ENCODE data around the gene HSF2. TPM values are rescaled to one million over a fixed set of nuclear protein-coding genes. Genes with fewer than 3 reads are reported as not detected.

The HSF2 gene
- total and polyA plus RNA-seq, 10 of the 15 experiments (the other 5 are each of a cell fraction or from before 2014, with no cell fraction given) = 9.5 to 38.3 (median 16.8) TPM

DNA sequence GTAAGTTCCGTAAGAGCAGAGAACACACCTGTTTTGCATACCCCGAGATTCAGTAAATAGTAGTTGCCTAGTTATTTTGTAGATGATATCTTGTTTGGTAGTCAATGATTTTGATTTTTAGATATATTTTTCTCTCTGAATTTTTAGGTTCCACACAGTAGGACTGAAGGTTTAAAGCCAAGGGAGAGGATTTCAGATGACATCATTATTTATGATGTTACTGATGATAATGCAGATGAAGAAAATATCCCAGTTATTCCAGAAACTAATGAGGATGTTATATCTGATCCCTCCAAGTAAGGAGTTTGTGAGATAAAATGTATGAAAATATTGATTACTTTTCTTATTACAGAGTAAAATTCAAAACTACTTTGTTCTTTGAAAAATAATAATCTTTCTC is 22.6 kb downstream of the HSF2 start:
- no peaks in the 10 kb centered on the region for H4K20me1 ChIP-seq (ENCODE audit: control insufficient read depth, insufficient read depth)
- in situ Hi-C loops (cut with MboI) = no loop called here
- H3K36me3 ChIP-seq (ENCODE audit: control insufficient read depth in 2 of 2, insufficient read depth in 2 of 2, low read length in 1 of 2) = peaks cover 0 to 3% of the 10 kb centered on the region in 2 experiments; a peak in 1 of 4 replicates
- H3K4me2 ChIP-seq (ENCODE audit: control insufficient read depth, insufficient read depth) = no peak overlapping the region
- ChIA-PET CTCF (interaction anchor here (1.0 kb wide), 1 partner anchor 70 kb away, joined by 3 read pairs; no protein-coding TSS in a partner anchor), SMC1A (ENCODE audit: uncharacterized antibody, unreplicated experiment) (interaction anchor here (2.1 kb wide), 1 partner anchor 9 kb away, joined by 6 read pairs; no protein-coding TSS in a partner anchor), RAD21 (ENCODE audit: unreplicated experiment) (no interaction called here), POLR2A (no interaction called here)
- WGBS (ENCODE audit: insufficient coverage, insufficient replicate concordance, low lambda C conversion rate, missing lambda C conversion rate) = 94% methylated on average over 2 of the region's 2 CpGs
- H3K27me3 ChIP-seq (replicated peaks in 1 of 2; ENCODE audit: control insufficient read depth in 2 of 2, insufficient read depth in 2 of 2, low read length in 1 of 2) = no peaks in the 10 kb centered on the region
- H3K79me2 ChIP-seq (ENCODE audit: control insufficient read depth, insufficient read depth, low read length) = no peaks in the 10 kb centered on the region
- FAIRE-seq (peak; percentile 49), ATAC-seq (no peak), DNase-seq (ENCODE audit: low read depth, low spot score) (no peak)
- 0 out of 2 replicates have a peak, but pooled peaks cover 3% of the 10 kb centered on the region for H3K4me1 ChIP-seq (ENCODE audit: control insufficient read depth, insufficient read depth, low read length)
- BruUV-seq (replicated peaks) = no TSS peak
- H3K4me3 ChIP-seq = no peak overlapping the region
- TF ChIP-seq NFIC (IDR thresholded peaks at IDR 0.05; ENCODE audit: low read depth, low read length) = no peak
- peak; percentile 51; the same call in 1 of the 2 replicates for TF ChIP-seq ATF7 (IDR thresholded peaks at IDR 0.05; ENCODE audit: low read depth)
- intact Hi-C loops (cut with micrococcal nuclease; ENCODE audit: unreplicated experiment) = loop anchor here (5.0 kb wide), 1 partner anchor 35 kb away; no protein-coding TSS in a partner anchor
- no peak overlapping the region for H3K27ac ChIP-seq (ENCODE audit: control insufficient read depth, insufficient read depth)
- H2AFZ ChIP-seq (ENCODE audit: control insufficient read depth, low read depth, low read length) = no peak overlapping the region
- H3K9me3 ChIP-seq (replicated peaks; ENCODE audit: control insufficient read depth, insufficient read depth, low read length) = no peaks in the 10 kb centered on the region
- no peak overlapping the region for H3K9ac ChIP-seq (ENCODE audit: control insufficient read depth, insufficient read depth, low read length)

DNA sequence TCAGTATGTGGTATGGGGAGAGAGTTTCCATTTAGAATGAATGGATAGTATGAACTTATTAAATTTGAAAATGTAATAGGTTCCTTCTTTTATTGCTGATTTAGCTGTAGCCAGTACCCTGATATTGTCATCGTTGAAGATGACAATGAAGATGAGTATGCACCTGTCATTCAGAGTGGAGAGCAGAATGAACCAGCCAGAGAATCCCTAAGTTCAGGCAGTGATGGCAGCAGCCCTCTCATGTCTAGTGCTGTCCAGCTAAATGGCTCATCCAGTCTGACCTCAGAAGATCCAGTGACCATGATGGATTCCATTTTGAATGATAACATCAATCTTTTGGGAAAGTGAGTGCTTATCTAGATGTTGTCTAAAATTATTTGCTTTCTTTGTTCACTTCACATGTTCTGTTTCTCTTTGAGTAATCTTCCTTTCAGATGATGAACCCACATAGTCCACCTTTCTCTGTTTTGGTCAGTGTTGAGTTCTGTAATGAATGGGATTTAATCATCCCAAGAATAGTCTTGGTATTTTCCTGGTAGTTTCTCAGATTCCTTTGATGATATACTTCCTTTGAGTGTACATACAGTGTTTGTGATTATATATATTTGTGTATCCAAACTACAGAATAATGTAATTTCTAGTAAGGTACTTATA is 23.3 kb downstream of the HSF2 start:
- in situ Hi-C loops (cut with MboI) = no loop called here
- Histone ChIP-seq H2AFZ (ENCODE audit: control insufficient read depth, low read depth, low read length) (no peak overlapping the region), H3K9ac (ENCODE audit: control insufficient read depth, insufficient read depth, low read length) (no peak overlapping the region), H3K36me3 (ENCODE audit: control insufficient read depth in 2 of 2, insufficient read depth in 2 of 2, low read length in 1 of 2) (peaks cover 0 to 5% of the 10 kb centered on the region in 2 experiments; a peak in 1 of 4 replicates), H3K4me3 (no peak overlapping the region), H3K27ac (ENCODE audit: control insufficient read depth, insufficient read depth) (no peak overlapping the region), H3K9me3 (replicated peaks; ENCODE audit: control insufficient read depth, insufficient read depth, low read length) (no peaks in the 10 kb centered on the region), H3K4me2 (ENCODE audit: control insufficient read depth, insufficient read depth) (no peak overlapping the region), H3K79me2 (ENCODE audit: control insufficient read depth, insufficient read depth, low read length) (no peaks in the 10 kb centered on the region), H3K4me1 (ENCODE audit: control insufficient read depth, insufficient read depth, low read length) (0 out of 2 replicates have a peak, but pooled peaks cover 3% of the 10 kb centered on the region), H4K20me1 (ENCODE audit: control insufficient read depth, insufficient read depth) (no peaks in the 10 kb centered on the region), H3K27me3 (replicated peaks in 1 of 2; ENCODE audit: control insufficient read depth in 2 of 2, insufficient read depth in 2 of 2, low read length in 1 of 2) (no peaks in the 10 kb centered on the region)
- ATAC-seq (peak; percentile 85), FAIRE-seq (peak; percentile 78), DNase-seq (ENCODE audit: low read depth, low spot score) (peak; percentile 15)
- 0% methylated on average over 1 of the region's 1 CpG for WGBS (ENCODE audit: insufficient coverage, insufficient replicate concordance, low lambda C conversion rate, missing lambda C conversion rate)
- ChIA-PET SMC1A (ENCODE audit: uncharacterized antibody, unreplicated experiment) (interaction anchor here (1.0 to 2.1 kb wide), 2 partner anchors 9 to 10 kb away, joined by 4 to 6 read pairs; no protein-coding TSS in a partner anchor), POLR2A (no interaction called here), CTCF (no interaction called here), RAD21 (ENCODE audit: unreplicated experiment) (no interaction called here)
- intact Hi-C loops (cut with micrococcal nuclease; ENCODE audit: unreplicated experiment) = loop anchor here (5.0 kb wide), 1 partner anchor 35 kb away; no protein-coding TSS in a partner anchor
- BruUV-seq (replicated peaks) = no TSS peak
- no peak for TF ChIP-seq HDGF (IDR thresholded peaks at IDR 0.05)
- TF ChIP-seq JUNB (IDR thresholded peaks at IDR 0.05) = peak; percentile 99
- peak; percentile 43; the same call in 1 of the 2 replicates for TF ChIP-seq ZNF217 (IDR thresholded peaks at IDR 0.05)
- no peak for TF ChIP-seq CHD1 (IDR thresholded peaks at IDR 0.05; ENCODE audit: low read depth, low read length)
- TF ChIP-seq TCF7 (IDR thresholded peaks at IDR 0.05; ENCODE audit: borderline replicate concordance) = peak; percentile 88
- no peak; the same call in 1 of the 2 replicates for TF ChIP-seq CBFB (IDR thresholded peaks at IDR 0.05; ENCODE audit: low read depth)
- no peak for TF ChIP-seq STAT3 (IDR thresholded peaks at IDR 0.05; ENCODE audit: low read depth, low read length)
- peak; percentile 38; the same call in 1 of the 2 replicates for TF ChIP-seq BACH1 (IDR thresholded peaks at IDR 0.05; ENCODE audit: borderline replicate concordance)
- TF ChIP-seq DPF2 (IDR thresholded peaks at IDR 0.05) = peak; percentile 86
- peak; percentile 74; the same call in 1 of the 2 replicates for TF ChIP-seq BMI1 (IDR thresholded peaks at IDR 0.05; ENCODE audit: borderline replicate concordance)
- TF ChIP-seq ZBED1 (IDR thresholded peaks at IDR 0.05; ENCODE audit: borderline replicate concordance) = peak; percentile 73; the same call in 1 of the 2 replicates
- TF ChIP-seq EP300 (IDR thresholded peaks at IDR 0.05; ENCODE audit: borderline replicate concordance in 1 of 2, control insufficient read depth in 1 of 2, low read depth in 2 of 2, low read length in 2 of 2) = peak in 1 of 2 experiments; percentile 65; a peak in 2 of 4 replicates
- TF ChIP-seq RUNX3 (IDR thresholded peaks at IDR 0.05; ENCODE audit: low read length) = peak; percentile 97
- peak; percentile 71 for TF ChIP-seq GABPA (IDR thresholded peaks at IDR 0.05; ENCODE audit: low read depth)
- TF ChIP-seq, protein P1, sequence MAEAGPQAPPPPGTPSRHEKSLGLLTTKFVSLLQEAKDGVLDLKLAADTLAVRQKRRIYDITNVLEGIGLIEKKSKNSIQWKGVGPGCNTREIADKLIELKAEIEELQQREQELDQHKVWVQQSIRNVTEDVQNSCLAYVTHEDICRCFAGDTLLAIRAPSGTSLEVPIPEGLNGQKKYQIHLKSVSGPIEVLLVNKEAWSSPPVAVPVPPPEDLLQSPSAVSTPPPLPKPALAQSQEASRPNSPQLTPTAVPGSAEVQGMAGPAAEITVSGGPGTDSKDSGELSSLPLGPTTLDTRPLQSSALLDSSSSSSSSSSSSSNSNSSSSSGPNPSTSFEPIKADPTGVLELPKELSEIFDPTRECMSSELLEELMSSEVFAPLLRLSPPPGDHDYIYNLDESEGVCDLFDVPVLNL (IDR thresholded peaks at IDR 0.05; ENCODE audit: low read depth, low read length) = no peak
- peak; percentile 57; the same call in 1 of the 2 replicates for TF ChIP-seq EED (IDR thresholded peaks at IDR 0.05; ENCODE audit: low read depth)
- no peak for TF ChIP-seq JUND (IDR thresholded peaks at IDR 0.05; ENCODE audit: low read depth, low read length)
